ENCODE measurements around the gene OR10A6. TPM values are rescaled to one million over a fixed set of nuclear protein-coding genes. Genes with fewer than 3 reads are reported as not detected.

OR10A6 gene
- total RNA-seq, 1 experiment from 2014 or later: not detected

- intact Hi-C loops (cut with micrococcal nuclease; ENCODE audit: unreplicated experiment): no loop called here
- Histone ChIP-seq H3K27me3 (replicated peaks; ENCODE audit: insufficient read depth, low read depth, low read length, poor library complexity) (peaks cover 13% of the 10 kb centered on the region), H3K4me3 (ENCODE audit: low read depth, low read length, poor library complexity, severe bottlenecking) (no peak overlapping the region), H3K27ac (ENCODE audit: low read depth, low read length, poor library complexity, severe bottlenecking) (no peak overlapping the region), H3K9me3 (ENCODE audit: low read depth, low read length, poor library complexity, severe bottlenecking) (no peaks in the 10 kb centered on the region), H3K36me3 (ENCODE audit: insufficient read depth, low read length, poor library complexity, severe bottlenecking) (no peaks in the 10 kb centered on the region), H3K4me1 (ENCODE audit: insufficient read depth, low read length, poor library complexity, severe bottlenecking) (no peaks in the 10 kb centered on the region)
- POLR2A ChIA-PET (ENCODE audit: low non-redundant PET): no interaction called here
- no TSS peak for BruUV-seq (replicated peaks)
- CTCF ChIA-PET: no interaction called here
- TF ChIP-seq CTCF (conservative IDR thresholded peaks at IDR 0.05; ENCODE audit: low read depth, low read length) (no peak), EZH2 (IDR thresholded peaks at IDR 0.05; ENCODE audit: borderline replicate concordance, low read depth, low read length, poor library complexity, severe bottlenecking) (no peak)
- no peak for DNase-seq (ENCODE audit: low spot score)
These were observed 37.6 kb upstream of the OR10A6 start for GRCh38 chr11:7968686-7969085.

GRCh38 chr11:7967826-7968225, 36.8 kb upstream of the OR10A6 start:
- intact Hi-C loops (cut with micrococcal nuclease; ENCODE audit: unreplicated experiment): no loop called here
- Histone ChIP-seq H3K36me3 (ENCODE audit: insufficient read depth, low read length, poor library complexity, severe bottlenecking) (no peaks in the 10 kb centered on the region), H3K27me3 (replicated peaks; ENCODE audit: insufficient read depth, low read depth, low read length, poor library complexity) (peaks cover 13% of the 10 kb centered on the region), H3K27ac (ENCODE audit: low read depth, low read length, poor library complexity, severe bottlenecking) (no peak overlapping the region), H3K9me3 (ENCODE audit: low read depth, low read length, poor library complexity, severe bottlenecking) (no peaks in the 10 kb centered on the region), H3K4me1 (ENCODE audit: insufficient read depth, low read length, poor library complexity, severe bottlenecking) (no peaks in the 10 kb centered on the region), H3K4me3 (ENCODE audit: low read depth, low read length, poor library complexity, severe bottlenecking) (no peak overlapping the region)
- no TSS peak for BruUV-seq (replicated peaks)
- DNase-seq (ENCODE audit: low spot score): no peak
- TF ChIP-seq CTCF (conservative IDR thresholded peaks at IDR 0.05; ENCODE audit: low read depth, low read length): no peak
- TF ChIP-seq EZH2 (IDR thresholded peaks at IDR 0.05; ENCODE audit: borderline replicate concordance, low read depth, low read length, poor library complexity, severe bottlenecking): no peak
- ChIA-PET POLR2A (ENCODE audit: low non-redundant PET) (no interaction called here), CTCF (no interaction called here)

- CTCF ChIA-PET: no interaction called here
These were observed 36.0 kb upstream of the OR10A6 start for GRCh38 chr11:7967097-7967496.

More at GRCh38 chr11:7967097-7967496, 36.0 kb upstream of the OR10A6 start:
- no peak for DNase-seq (ENCODE audit: low spot score)
- H3K4me1 ChIP-seq (ENCODE audit: insufficient read depth, low read length, poor library complexity, severe bottlenecking): no peaks in the 10 kb centered on the region
- H3K4me3 ChIP-seq (ENCODE audit: low read depth, low read length, poor library complexity, severe bottlenecking): no peak overlapping the region
- peaks cover 13% of the 10 kb centered on the region for H3K27me3 ChIP-seq (replicated peaks; ENCODE audit: insufficient read depth, low read depth, low read length, poor library complexity)
- H3K27ac ChIP-seq (ENCODE audit: low read depth, low read length, poor library complexity, severe bottlenecking): no peak overlapping the region
- no peaks in the 10 kb centered on the region for H3K36me3 ChIP-seq (ENCODE audit: insufficient read depth, low read length, poor library complexity, severe bottlenecking)
- no TSS peak for BruUV-seq (replicated peaks)
- TF ChIP-seq EZH2 (IDR thresholded peaks at IDR 0.05; ENCODE audit: borderline replicate concordance, low read depth, low read length, poor library complexity, severe bottlenecking) (no peak), CTCF (conservative IDR thresholded peaks at IDR 0.05; ENCODE audit: low read depth, low read length) (no peak)
- intact Hi-C loops (cut with micrococcal nuclease; ENCODE audit: unreplicated experiment): no loop called here
- POLR2A ChIA-PET (ENCODE audit: low non-redundant PET): no interaction called here
- H3K9me3 ChIP-seq (ENCODE audit: low read depth, low read length, poor library complexity, severe bottlenecking): no peaks in the 10 kb centered on the region

Measured in A673 (cell line).